ENCODE results near the gene CDKAL1.

CDKAL1 gene

GRCh38 chr6:21265730-21266044, 731.4 kb downstream of the CDKAL1 start:
- H4K20me1 ChIP-seq (ENCODE audit: insufficient read depth, low read length): no peaks in the 10 kb centered on the region
- H3K27ac ChIP-seq (ENCODE audit: low read length): no peak overlapping the region
- H2AFZ ChIP-seq (ENCODE audit: low read length): no peak overlapping the region
- H3K36me3 ChIP-seq (replicated peaks; ENCODE audit: insufficient read depth, low read length): no peaks in the 10 kb centered on the region
- H3K4me3 ChIP-seq (ENCODE audit: low read length): no peak overlapping the region
- no peak overlapping the region for H3K9ac ChIP-seq (ENCODE audit: low read length)
- no peaks in the 10 kb centered on the region for H3K27me3 ChIP-seq (replicated peaks; ENCODE audit: insufficient read depth, low read length)
- no peak for DNase-seq
- TF ChIP-seq CTCF (IDR thresholded peaks at IDR 0.05; ENCODE audit: low read length): no peak
- no peak for TF ChIP-seq EZH2 (optimal IDR thresholded peaks at IDR 0.05; ENCODE audit: low read depth, low read length)
- no peak for TF ChIP-seq EZH2phosphoT487 (IDR thresholded peaks at IDR 0.05; ENCODE audit: low read length)
- H3K4me1 ChIP-seq (ENCODE audit: low read length): no peaks in the 10 kb centered on the region
- H3K4me2 ChIP-seq (ENCODE audit: low read depth, low read length): no peak overlapping the region
- H3F3A ChIP-seq (ENCODE audit: insufficient read depth, low read length): no peaks in the 10 kb centered on the region
- no peaks in the 10 kb centered on the region for H3K9me3 ChIP-seq (replicated peaks; ENCODE audit: insufficient read depth, low read length)
- H3K79me2 ChIP-seq (ENCODE audit: low read length): no peaks in the 10 kb centered on the region
- H3K9me2 ChIP-seq (replicated peaks; ENCODE audit: insufficient read depth, low read length): no peaks in the 10 kb centered on the region

GRCh38 chr6:21270636-21271201, 736.5 kb downstream of the CDKAL1 start:
- Histone ChIP-seq H3K79me2 (ENCODE audit: low read length) (no peaks in the 10 kb centered on the region), H3K36me3 (replicated peaks; ENCODE audit: insufficient read depth, low read length) (no peaks in the 10 kb centered on the region), H3K27me3 (replicated peaks; ENCODE audit: insufficient read depth, low read length) (no peaks in the 10 kb centered on the region), H3K27ac (ENCODE audit: low read length) (no peak overlapping the region), H3K4me3 (ENCODE audit: low read length) (no peak overlapping the region), H3K9me2 (replicated peaks; ENCODE audit: insufficient read depth, low read length) (no peaks in the 10 kb centered on the region), H2AFZ (ENCODE audit: low read length) (no peak overlapping the region), H4K20me1 (ENCODE audit: insufficient read depth, low read length) (no peaks in the 10 kb centered on the region), H3K9me3 (replicated peaks; ENCODE audit: insufficient read depth, low read length) (no peaks in the 10 kb centered on the region), H3K4me2 (ENCODE audit: low read depth, low read length) (no peak overlapping the region), H3K9ac (ENCODE audit: low read length) (no peak overlapping the region), H3K4me1 (ENCODE audit: low read length) (no peaks in the 10 kb centered on the region), H3F3A (ENCODE audit: insufficient read depth, low read length) (no peaks in the 10 kb centered on the region)
- no peak for DNase-seq
- TF ChIP-seq CTCF (IDR thresholded peaks at IDR 0.05; ENCODE audit: low read length) (no peak), EZH2 (optimal IDR thresholded peaks at IDR 0.05; ENCODE audit: low read depth, low read length) (no peak), EZH2phosphoT487 (IDR thresholded peaks at IDR 0.05; ENCODE audit: low read length) (no peak)

DNA sequence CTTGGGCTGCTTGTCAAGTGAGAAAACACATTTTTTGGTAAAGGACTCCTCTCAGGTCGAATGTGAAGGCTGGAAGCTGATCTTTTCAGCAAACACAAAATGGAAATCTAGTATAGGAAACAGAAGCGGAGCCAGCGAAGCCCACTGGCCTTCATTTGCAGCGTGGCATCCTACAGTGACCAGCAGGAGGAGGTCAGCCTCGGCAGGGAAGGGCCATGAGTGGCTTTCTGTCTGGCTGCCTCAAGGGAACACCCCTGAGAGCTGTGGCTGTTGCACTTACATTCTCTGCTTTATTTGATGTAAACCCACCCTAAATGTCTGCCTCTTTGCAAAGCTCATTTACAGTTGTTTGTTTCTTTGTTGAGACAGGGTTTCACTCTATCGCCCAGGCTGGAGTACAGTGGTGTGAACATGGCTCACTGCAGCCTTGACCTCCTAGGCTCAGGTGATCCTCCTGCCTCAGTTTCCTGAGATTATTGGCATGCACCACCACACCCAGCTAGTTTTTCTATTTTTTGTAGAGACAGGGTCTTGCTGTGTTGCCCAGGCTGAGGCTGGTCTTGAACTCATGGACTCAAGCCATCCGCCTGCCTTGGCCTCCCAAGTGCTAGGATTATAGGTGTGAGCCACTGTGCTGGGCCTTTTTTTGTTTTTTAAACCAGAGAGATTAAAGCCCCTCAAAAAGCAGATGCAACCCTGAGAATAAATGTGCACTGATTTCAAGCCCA, 737.3 kb downstream of the CDKAL1 start:
- no peaks in the 10 kb centered on the region for H3K36me3 ChIP-seq (replicated peaks; ENCODE audit: insufficient read depth, low read length)
- no peak overlapping the region for H3K4me2 ChIP-seq (ENCODE audit: low read depth, low read length)
- H3K27me3 ChIP-seq (replicated peaks; ENCODE audit: insufficient read depth, low read length): no peaks in the 10 kb centered on the region
- no peak overlapping the region for H3K9ac ChIP-seq (ENCODE audit: low read length)
- DNase-seq: no peak
- no peak overlapping the region for H2AFZ ChIP-seq (ENCODE audit: low read length)
- no peaks in the 10 kb centered on the region for H3K9me2 ChIP-seq (replicated peaks; ENCODE audit: insufficient read depth, low read length)
- H3K4me3 ChIP-seq (ENCODE audit: low read length): no peak overlapping the region
- no peak for TF ChIP-seq EZH2 (optimal IDR thresholded peaks at IDR 0.05; ENCODE audit: low read depth, low read length)
- no peak for TF ChIP-seq CTCF (IDR thresholded peaks at IDR 0.05; ENCODE audit: low read length)
- TF ChIP-seq EZH2phosphoT487 (IDR thresholded peaks at IDR 0.05; ENCODE audit: low read length): no peak
- no peaks in the 10 kb centered on the region for H3K79me2 ChIP-seq (ENCODE audit: low read length)
- no peaks in the 10 kb centered on the region for H3K9me3 ChIP-seq (replicated peaks; ENCODE audit: insufficient read depth, low read length)
- H3F3A ChIP-seq (ENCODE audit: insufficient read depth, low read length): no peaks in the 10 kb centered on the region
- H3K4me1 ChIP-seq (ENCODE audit: low read length): no peaks in the 10 kb centered on the region
- H4K20me1 ChIP-seq (ENCODE audit: insufficient read depth, low read length): no peaks in the 10 kb centered on the region
- no peak overlapping the region for H3K27ac ChIP-seq (ENCODE audit: low read length)
